ENCODE data around the gene ADRM1.

The ADRM1 gene

GRCh38 chr20:62302341-62303061 lies at the start of gene ADRM1:
TSS of gene ADRM1 (plus strand) at chr20:62302997. CDS start at chr20:62303569, 572 bp downstream.
- peak; percentile 96 for DNase-seq

DNA sequence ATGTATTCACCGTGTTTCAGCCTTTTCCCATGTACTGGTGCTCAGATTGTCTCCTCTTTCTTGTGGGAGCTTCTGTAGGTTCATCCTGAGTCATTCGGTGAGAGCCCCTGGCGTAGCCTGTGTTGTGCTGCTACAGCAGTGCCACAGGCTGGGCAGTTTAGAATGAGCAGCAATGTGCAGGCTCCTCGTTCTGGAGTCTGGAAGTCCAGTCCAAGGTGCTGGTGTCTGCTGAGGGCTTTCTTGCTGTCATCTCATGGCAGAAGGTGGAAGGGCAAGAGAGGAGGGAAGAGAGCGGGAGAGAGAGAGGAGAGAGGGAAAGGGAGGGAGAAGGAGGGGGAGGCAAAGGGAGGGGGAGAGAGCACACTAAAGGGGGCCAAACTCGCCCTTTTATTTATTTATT lies 49.4 kb upstream of the ADRM1 start:
- DNase-seq: no peak

DNA sequence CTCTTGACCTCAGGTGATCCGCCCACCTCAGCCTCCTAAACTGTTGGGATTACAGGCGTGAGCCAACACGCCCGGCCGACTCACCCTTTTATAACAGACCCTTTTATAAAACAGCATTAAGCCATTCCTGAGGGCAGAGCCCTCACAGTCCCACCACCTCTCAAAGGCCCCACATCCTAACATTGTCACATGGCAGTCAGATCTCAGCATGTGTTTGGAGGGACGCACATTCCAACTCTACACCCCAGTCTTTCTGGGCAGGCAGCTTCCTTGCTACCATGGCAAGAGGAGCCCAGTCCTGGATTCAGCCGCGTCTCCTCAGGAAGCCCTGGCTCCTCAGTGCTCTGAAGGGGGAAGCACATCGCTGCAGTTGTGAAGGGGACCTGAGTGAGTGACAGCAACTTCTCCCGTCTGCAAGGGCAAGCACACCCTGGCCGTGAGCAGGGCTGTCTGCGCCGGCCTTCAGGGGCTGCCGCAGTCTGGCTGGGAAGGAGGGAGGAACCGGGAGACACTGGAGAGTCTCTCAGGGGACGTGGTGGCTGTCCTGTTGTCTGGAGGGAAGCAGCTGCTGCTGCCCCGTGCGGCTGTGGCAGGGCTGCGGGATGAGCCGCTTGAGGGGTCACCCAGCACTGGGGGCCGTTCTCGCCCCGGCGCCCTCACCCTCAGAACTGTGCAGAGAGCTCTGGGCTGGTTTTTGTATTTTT lies 48.6 kb upstream of the ADRM1 start:
- DNase-seq: no peak

GRCh38 chr20:62255976-62256375 lies 46.8 kb upstream of the ADRM1 start:
- DNase-seq: no peak

DNA sequence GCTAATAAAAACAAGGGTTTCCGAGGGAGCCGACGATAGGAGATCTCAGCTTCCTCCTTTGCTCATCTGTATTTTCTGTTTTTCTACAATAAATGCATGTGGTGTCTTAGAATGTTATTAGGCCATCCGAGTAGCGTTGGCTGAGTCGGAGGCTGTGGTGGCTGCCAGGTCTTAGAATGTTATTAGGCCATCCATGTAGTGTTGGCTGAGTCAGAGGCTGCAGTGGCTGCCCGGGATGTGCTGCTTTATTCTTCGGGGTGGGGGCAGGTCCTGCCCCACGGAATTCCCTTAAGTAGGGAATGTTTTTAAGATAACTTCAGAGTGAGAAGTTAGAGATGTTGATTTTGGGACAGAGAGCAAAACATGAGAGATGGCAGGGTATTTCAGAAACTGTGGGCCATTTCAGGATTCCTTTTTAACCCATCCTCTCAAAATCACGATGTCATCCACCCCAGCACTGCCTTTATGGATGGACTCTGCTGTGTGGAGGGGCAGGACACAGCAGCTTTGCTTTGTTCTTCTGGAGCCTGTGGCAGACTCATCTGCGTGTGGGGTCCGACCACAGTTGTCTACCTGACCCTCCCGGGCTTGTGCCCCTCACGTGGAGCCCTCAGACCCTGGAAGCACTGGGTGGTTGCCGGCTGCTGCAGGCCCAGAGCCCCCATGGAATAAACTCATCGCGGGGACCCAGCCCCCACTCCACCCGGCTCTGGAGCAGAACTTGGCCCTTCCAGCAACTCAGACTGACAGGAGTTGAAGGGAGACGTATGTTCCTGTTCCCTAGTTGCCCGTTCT lies 44.1 kb upstream of the ADRM1 start:
- no peak for DNase-seq

DNA sequence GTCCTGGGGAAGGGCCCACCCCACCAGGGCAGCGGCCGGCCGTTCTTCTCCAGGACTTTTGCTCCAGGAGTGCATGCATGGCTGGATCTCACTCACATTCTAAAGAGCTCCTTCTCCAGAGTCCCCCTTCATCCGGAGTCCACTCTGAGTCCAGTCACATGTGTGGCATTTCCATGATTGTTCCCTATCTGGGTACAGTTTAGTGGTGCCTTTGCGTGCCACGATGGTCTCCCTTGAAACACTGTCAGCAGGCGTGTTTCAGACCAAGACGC lies 43.6 kb upstream of the ADRM1 start:
- no peak for DNase-seq

DNA sequence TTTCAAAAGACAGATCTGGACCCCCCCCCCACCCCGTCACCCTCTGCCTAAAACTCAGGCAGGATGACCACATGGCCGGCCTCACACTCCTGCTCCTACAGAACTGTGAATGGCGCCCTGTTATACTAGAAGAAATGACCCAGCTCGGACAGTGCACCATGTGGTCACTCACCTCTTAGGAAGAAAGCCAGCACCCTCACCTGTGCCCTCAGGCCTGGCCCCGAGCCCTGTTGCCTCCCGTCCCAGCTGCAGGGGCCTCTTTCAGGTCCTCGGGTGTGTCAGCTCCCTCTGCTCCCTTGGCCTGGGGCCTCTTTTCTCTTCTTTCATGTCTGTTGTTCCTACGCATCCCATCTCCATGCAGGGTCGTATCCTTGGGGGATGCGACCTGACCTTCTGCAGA lies 40.7 kb upstream of the ADRM1 start:
- no peak for DNase-seq

DNA sequence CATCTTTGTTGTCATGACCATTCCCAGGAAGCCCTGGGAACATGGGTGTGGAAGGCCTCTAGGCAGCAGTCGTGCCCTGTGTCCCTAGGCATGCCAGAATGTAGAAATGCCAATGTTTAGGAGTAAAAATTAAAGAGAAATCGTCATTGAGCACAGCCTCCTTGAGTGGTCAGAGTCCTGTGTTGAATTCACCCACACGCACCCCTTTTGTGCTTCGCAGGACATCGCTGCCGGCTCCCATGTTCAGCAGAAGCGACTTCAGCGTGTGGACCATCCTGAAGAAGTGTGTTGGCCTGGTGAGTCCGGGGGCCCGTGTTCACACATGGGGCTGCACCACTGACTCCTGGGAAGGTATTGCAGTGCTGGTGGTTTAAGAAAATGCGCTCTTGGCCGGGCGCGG lies 39.4 kb upstream of the ADRM1 start:
- no peak for DNase-seq

DNA sequence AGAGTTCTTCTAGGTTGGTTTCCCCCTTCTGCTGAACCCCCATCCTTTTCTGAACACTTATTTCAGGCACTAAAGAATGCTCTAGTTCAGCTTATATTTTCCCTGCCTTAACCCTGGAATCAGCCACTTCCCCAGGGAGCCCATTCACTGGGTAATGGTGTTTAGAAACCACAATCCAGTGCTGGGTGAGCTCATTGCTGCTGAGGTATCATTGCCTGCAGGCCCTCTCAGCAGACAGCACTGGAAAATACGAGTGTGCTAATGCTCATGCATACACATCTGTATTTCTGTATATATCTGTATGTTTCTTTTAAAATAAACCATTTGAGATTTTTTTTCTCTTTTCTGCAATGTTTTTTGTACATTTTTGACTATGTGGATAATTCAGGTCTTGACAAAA lies 37.4 kb upstream of the ADRM1 start:
- DNase-seq: no peak

GRCh38 chr20:62266340-62266739 lies 36.5 kb upstream of the ADRM1 start:
- no peak for DNase-seq

DNA sequence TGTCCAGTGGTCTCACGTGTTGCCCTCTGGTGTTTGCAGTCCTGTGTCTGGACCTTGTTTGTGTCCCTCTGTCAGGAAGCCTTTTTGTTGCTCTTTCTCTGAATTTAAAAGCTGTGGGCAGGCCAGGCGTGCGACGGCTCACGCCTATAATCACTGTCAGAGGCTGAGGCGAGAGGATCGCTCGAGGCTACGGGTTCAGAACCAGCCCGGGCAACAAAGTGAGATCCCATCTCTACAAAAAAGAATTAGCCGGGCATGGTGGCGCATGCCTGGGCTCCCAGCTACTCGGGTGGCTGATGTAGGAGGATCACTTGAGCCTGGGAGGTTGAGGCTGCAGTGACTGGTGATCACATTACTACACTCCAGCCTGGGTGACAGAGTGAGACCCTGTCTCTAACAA lies 35.9 kb upstream of the ADRM1 start:
- no peak for DNase-seq

DNA sequence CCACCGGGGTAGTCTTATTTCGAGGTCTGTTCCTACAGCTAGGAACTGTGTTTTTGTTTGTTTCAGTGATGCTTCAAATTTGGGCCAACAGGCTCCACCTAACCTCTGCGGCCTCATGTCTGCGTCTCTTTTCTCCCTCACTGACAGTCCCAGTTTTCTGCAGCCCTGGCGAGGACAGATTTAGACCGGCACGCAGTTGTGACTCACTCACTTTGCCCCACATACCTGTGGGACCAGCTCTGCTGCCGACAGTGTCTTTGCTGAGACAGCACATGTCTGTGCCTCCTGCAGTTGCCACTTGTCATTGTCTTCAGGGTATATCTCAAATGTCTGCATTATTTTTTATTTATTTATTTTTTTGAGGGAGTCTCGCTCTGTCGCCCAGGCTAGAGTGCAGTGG lies 35.3 kb upstream of the ADRM1 start:
- DNase-seq: no peak

DNA sequence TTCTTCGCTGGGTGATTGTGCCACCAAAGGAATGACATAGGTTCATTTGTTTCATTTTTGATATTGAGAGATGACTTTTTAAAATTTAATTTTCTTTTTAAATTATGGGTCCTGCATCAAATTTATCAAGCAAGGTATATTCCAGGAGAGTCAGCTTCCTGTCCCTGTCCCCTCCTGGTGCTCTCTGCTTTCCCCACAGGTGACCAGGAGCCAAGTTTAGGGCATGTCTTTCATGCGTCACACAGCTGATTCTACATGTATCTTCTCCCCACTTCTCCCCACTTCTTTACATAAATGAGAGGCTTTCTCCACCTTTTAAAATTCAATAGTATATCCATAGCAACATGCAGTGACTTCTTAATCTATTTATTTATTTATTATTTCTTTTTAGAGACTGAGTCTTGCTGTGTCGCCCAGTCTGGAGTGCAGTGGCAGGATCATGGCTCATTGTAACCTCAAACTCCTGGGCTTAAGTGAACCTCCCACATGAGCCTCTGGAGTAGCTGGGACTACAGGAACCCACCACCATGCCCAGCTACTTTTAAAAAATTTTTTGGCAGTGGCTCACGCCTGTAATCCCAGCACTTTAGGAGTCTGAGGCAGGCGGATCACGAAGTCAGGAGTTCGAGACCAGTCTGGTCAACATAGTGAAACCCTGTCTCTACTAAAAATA lies 34.4 kb upstream of the ADRM1 start:
- no peak for DNase-seq

DNA sequence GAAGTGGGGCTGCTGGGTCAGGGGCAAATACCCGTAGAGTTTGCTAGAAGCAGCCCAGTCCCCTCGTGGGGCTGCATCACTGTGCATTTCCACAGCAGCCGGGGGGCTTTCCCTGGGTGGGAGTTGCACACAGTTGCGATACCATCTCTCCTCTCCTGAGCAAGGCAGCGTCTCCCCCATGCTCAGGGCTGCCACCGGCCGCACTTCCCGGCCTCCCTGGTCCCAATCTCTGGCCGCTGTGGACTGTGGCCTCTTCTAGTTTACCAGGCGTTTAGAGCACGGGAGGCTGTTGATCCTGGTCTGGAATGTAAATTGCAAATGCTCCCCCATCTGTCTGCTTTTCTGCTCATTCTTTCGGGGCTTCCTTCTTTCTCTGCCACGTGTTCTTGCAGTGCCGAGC lies 33.4 kb upstream of the ADRM1 start:
- DNase-seq: no peak

GRCh38 chr20:62269871-62270270 lies 32.9 kb upstream of the ADRM1 start:
- DNase-seq: no peak

DNA sequence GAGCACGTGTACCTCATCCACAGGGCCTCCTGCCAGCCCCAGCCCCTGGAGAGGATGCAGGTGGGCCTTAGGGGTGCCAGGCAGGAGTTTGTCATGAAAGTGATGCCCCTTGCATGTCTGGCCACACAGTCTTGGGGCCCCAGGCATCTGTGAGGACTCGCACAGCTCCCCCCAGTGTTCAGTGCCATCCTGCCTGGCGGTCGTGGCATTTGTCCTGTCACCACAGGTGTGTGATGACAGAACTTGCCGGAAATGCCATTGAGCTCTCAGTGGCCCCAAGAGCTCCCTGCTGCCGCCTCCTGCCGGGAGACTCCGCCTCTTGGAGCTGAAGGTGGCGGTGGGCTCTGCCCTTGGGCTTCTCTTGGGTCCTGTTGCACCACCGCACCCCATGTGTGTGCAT lies 30.6 kb upstream of the ADRM1 start:
- no peak for DNase-seq

GRCh38 chr20:62273416-62273815 lies 29.4 kb upstream of the ADRM1 start:
- DNase-seq: no peak

GRCh38 chr20:62274332-62274950 lies 28.4 kb upstream of the ADRM1 start:
- DNase-seq: no peak

DNA sequence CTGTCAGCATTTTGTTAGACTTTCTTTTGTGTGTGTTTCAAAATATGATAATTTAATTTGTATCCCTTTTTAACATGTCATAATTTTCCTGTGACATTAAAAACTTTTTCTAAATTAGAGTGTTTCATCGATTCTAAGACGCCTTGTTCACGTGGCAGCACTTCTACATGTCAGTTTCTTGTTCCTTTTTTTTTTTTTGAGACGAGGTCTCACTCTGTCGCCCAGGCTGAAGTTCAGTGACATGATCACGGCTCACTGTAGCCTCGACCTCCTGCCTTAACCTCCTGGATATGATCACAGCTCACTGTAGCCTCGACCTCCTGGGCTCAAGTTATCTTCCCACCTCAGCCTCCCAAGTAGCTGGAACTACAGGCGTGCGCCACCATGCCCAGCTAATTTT lies 27.6 kb upstream of the ADRM1 start:
- DNase-seq: no peak

GRCh38 chr20:62276439-62276838 lies 26.4 kb upstream of the ADRM1 start:
- DNase-seq: no peak

GRCh38 chr20:62277253-62277652 lies 25.5 kb upstream of the ADRM1 start:
- no peak for DNase-seq

GRCh38 chr20:62280303-62280702 lies 22.5 kb upstream of the ADRM1 start:
- DNase-seq: no peak
